OCI-LY7 (cell line): Measurements from ENCODE around the gene PDE9A.

Experiments used
- EZH2phosphoT487 ChIP-seq: fragments of 200-600 bp; sonication (generic); IDR thresholded peaks from 2 replicates; pipeline ENCODE4 v1.6.1; 2018; ENCODE audit warnings: low read depth, borderline replicate concordance, mild to moderate bottlenecking, mixed run types, antibody characterized with exemption, low read length, moderate library complexity, mixed read lengths
- TF ChIP-seq, protein P1 (sequence below): fragments of 200-600 bp; sonication (generic); conservative IDR thresholded peaks from 2 replicates; pipeline ENCODE4 v1.5.1; 2014; ENCODE audit warnings: mild to moderate bottlenecking, antibody characterized with exemption, low read length, moderate library complexity, mixed read lengths

DNA sequence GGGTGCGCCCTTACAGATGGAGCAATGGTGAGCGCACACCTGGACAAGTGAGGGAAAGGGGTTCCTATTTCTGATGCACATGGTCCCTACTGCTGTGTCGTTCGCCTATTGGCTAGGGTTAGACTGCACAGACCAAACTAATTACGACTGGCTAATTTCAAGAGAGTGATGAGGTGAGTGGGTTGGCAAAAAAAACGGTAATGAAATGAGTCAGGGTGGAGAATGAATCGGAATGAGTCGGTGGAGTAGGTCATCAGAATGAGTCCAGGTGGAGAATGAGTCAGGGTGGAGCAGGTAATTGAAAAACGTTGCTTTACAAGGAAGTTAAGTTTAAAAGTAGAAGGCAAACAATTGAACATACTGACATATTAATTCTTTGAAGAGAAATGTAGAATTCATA is 146.1 kb downstream of the PDE9A start:
- TF ChIP-seq, protein P1, sequence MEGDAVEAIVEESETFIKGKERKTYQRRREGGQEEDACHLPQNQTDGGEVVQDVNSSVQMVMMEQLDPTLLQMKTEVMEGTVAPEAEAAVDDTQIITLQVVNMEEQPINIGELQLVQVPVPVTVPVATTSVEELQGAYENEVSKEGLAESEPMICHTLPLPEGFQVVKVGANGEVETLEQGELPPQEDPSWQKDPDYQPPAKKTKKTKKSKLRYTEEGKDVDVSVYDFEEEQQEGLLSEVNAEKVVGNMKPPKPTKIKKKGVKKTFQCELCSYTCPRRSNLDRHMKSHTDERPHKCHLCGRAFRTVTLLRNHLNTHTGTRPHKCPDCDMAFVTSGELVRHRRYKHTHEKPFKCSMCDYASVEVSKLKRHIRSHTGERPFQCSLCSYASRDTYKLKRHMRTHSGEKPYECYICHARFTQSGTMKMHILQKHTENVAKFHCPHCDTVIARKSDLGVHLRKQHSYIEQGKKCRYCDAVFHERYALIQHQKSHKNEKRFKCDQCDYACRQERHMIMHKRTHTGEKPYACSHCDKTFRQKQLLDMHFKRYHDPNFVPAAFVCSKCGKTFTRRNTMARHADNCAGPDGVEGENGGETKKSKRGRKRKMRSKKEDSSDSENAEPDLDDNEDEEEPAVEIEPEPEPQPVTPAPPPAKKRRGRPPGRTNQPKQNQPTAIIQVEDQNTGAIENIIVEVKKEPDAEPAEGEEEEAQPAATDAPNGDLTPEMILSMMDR: no peak
- no peak for TF ChIP-seq EZH2phosphoT487
